Hematopoietic multipotent progenitor cell (in vitro differentiated cells): ENCODE data around the gene VASP. TPM values are rescaled to one million over a fixed set of nuclear protein-coding genes. Genes with fewer than 3 reads are reported as not detected.
A peak's percentile ranks its signal among the peaks of the same experiment; 100 is the strongest.

Source experiments
- DNase-seq, 3 donors: peaks; one replicate each; pipeline ENCODE4 v3.0.0-alpha.2; 2011 to 2015; ENCODE audit warnings: low read depth in 2 of 3, low spot score in 2 of 3
- total RNA-seq: library from RNA; depleted of rRNA; stranded (reverse); fragments of >200 nt; gene quantifications from one replicate; pipeline ENCODE4 v1.2.3, GENCODE V29; 2012

VASP gene
- total RNA-seq, 1 donor: 116 TPM

GRCh38 chr19:45514376-45515051 is 7.2 kb downstream of the VASP start:
- DNase-seq: no peak

- peak in 2 of 3 donors; percentile 60 to 75 for DNase-seq
These were observed 7.9 kb downstream of the VASP start for GRCh38 chr19:45515081-45515624.

- DNase-seq: no peak
These were observed 8.6 kb downstream of the VASP start for GRCh38 chr19:45515807-45516401.

- DNase-seq: no peak
These were observed 10.0 kb downstream of the VASP start for GRCh38 chr19:45517238-45517637.

- DNase-seq: no peak
These were observed 10.6 kb downstream of the VASP start for GRCh38 chr19:45517641-45518468.

- no peak for DNase-seq
These were observed 11.2 kb downstream of the VASP start for GRCh38 chr19:45518469-45518826.

- no peak for DNase-seq
These were observed 15.0 kb downstream of the VASP start for GRCh38 chr19:45522010-45522941.

- peak; percentile 51 to 94 (median 88) for DNase-seq
These were observed 16.5 kb downstream of the VASP start for GRCh38 chr19:45523642-45524256.

GRCh38 chr19:45524575-45525129 is 17.4 kb downstream of the VASP start:
- no peak for DNase-seq

- DNase-seq: no peak
These were observed 18.9 kb downstream of the VASP start for GRCh38 chr19:45526143-45526542.

GRCh38 chr19:45526971-45527370 is 19.7 kb downstream of the VASP start:
- no peak for DNase-seq

GRCh38 chr19:45527731-45528130 is 20.5 kb downstream of the VASP start:
- no peak for DNase-seq

GRCh38 chr19:45528149-45528743 is 21.0 kb downstream of the VASP start:
- DNase-seq: no peak

- DNase-seq: peak in 1 of 3 donors; percentile 49
These were observed 21.6 kb downstream of the VASP start for GRCh38 chr19:45528744-45529419.

GRCh38 chr19:45529420-45529785 is 22.1 kb downstream of the VASP start:
- DNase-seq: no peak

GRCh38 chr19:45531349-45531748 is 24.1 kb downstream of the VASP start:
- no peak for DNase-seq

GRCh38 chr19:45539459-45539858 is 32.2 kb downstream of the VASP start:
- DNase-seq: no peak

- no peak for DNase-seq
These were observed 35.0 kb downstream of the VASP start for GRCh38 chr19:45542234-45542668.
